Tibial nerve (tissue), 3 donors: ENCODE data around the gene COMT.

ENCODE experiments used
- POLR2A ChIP-seq, 2 donors: fragments of 450-650 bp; IDR thresholded peaks; one replicate each; pipeline ENCODE4 v1.6.1; 2017; ENCODE audit warnings: antibody characterized with exemption in 2 of 2, mild to moderate bottlenecking in 2 of 2, moderate library complexity in 2 of 2
- TF ChIP-seq, protein P1 (sequence below), 5 experiments: fragments of 200-600 bp in 3 of 5; fragments of 450-650 bp in 2 of 5; sonication (generic) in 3 of 5; IDR thresholded peaks; one replicate each; pipeline ENCODE4 v1.5.1; 2016 to 2019; ENCODE audit warnings: antibody characterized with exemption in 5 of 5, mild to moderate bottlenecking in 3 of 5, moderate library complexity in 2 of 5

DNA sequence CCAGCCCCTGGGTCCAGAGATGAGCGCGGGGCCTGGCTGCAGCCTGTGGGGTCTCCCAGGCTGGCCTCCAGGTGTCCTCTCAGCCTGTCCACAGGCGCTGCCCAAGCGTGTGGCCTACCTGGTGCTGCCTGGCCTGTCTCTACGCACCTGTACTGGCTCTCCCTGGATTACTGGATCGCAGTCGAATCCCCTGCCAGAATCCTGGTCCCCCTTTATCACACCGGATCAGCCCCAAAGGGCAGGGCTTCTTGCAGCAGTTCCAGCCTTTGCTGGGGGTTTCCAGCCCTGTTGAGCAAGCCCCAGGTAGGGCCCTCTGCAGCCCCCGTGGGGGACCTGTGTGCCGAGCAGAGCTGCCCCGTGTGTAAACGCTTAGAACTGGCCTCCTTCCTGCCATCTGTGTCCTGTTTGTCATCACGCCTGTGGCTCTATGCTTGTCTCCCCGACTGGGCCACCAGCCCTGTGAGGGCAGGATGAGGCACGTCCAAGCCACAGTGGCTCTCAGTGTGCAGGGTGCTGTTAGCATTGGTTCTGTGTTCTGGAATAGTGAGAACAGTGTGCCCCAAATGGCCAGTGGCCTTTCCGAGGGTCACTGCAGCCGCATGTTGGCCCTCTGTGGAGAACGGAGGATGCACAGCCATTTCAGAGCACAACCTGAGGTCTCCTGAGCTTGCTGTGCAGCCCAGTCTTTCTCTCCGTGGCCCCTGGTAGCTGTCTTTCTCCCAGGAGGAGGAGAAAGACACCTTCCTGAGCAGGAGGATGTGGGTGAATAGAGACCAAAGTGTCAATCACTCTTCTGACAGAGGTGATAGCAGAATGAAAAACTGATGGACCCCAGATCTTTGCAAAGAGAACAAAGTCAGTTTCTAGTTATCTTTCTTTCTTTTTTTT is 13.9 kb downstream of the COMT start:
- TF ChIP-seq, protein P1, sequence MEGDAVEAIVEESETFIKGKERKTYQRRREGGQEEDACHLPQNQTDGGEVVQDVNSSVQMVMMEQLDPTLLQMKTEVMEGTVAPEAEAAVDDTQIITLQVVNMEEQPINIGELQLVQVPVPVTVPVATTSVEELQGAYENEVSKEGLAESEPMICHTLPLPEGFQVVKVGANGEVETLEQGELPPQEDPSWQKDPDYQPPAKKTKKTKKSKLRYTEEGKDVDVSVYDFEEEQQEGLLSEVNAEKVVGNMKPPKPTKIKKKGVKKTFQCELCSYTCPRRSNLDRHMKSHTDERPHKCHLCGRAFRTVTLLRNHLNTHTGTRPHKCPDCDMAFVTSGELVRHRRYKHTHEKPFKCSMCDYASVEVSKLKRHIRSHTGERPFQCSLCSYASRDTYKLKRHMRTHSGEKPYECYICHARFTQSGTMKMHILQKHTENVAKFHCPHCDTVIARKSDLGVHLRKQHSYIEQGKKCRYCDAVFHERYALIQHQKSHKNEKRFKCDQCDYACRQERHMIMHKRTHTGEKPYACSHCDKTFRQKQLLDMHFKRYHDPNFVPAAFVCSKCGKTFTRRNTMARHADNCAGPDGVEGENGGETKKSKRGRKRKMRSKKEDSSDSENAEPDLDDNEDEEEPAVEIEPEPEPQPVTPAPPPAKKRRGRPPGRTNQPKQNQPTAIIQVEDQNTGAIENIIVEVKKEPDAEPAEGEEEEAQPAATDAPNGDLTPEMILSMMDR (IDR thresholded peaks at IDR 0.05): no peak
- TF ChIP-seq POLR2A (IDR thresholded peaks at IDR 0.05): no peak
